Esophagus muscularis mucosa (tissue), 4 donors: ENCODE data around the gene RSRC1.

Source experiments
- CTCF ChIP-seq, 3 experiments: fragments of 200-600 bp in 2 of 3; fragments of 450-650 bp in 1 of 3; sonication (generic) in 2 of 3; IDR thresholded peaks; one replicate each; pipeline ENCODE4 v1.5.1; 2017 to 2019; ENCODE audit warnings: antibody characterized with exemption in 3 of 3, mild to moderate bottlenecking in 2 of 3, moderate library complexity in 1 of 3
- EP300 ChIP-seq: sonication (generic); formaldehyde crosslinking; IDR thresholded peaks from one replicate; pipeline ENCODE4 v1.6.1; 2017; ENCODE audit warnings: antibody characterized with exemption
- POLR2A ChIP-seq: fragments of 450-650 bp; IDR thresholded peaks from one replicate; pipeline ENCODE4 v1.6.1; 2017; ENCODE audit warnings: antibody characterized with exemption, moderate library complexity, mild to moderate bottlenecking, low read depth

- TF ChIP-seq POLR2A (no peak), CTCF (IDR thresholded peaks at IDR 0.05) (no peak), EP300 (no peak)
Measured at GRCh38 chr3:158085358-158085757, 24.5 kb upstream of the RSRC1 start.
